DOHH2 (cell line): ENCODE measurements around the gene C5orf58.
A peak's percentile ranks its signal among the peaks of the same experiment; 100 is the strongest.

ENCODE experiments used
- CTCF ChIP-seq: fragments of 200-600 bp; sonication (generic); IDR thresholded peaks from one replicate; pipeline ENCODE4 v1.5.1; 2014; ENCODE audit warnings: antibody characterized with exemption, mild to moderate bottlenecking, low read depth, low read length; ENCODE audit not compliant: poor library complexity, severe bottlenecking
- EZH2phosphoT487 ChIP-seq: fragments of 200-600 bp; sonication (generic); IDR thresholded peaks from 2 replicates; pipeline ENCODE4 v1.6.1; 2017; ENCODE audit warnings: borderline replicate concordance, mild to moderate bottlenecking, antibody characterized with exemption, low read length, moderate library complexity, mixed read lengths

- peak; percentile 8 for TF ChIP-seq CTCF
- TF ChIP-seq EZH2phosphoT487: no peak
Observed at GRCh38 chr5:170226129-170226615, 6.6 kb upstream of the C5orf58 start.
